IPS-18c (cell line): Measurements from ENCODE around the gene KIF5B.

Experiments
- H3K4me3 ChIP-seq: 2 replicates; pipeline ENCODE4 v1.7.0; 2013; ENCODE audit warnings: low read depth, mild to moderate bottlenecking, low read length, moderate library complexity; ENCODE audit not compliant: insufficient read depth
- H3K9me3 ChIP-seq: one replicate; pipeline ENCODE4 v1.6.1; 2013; ENCODE audit warnings: mild to moderate bottlenecking, low read length, moderate library complexity; ENCODE audit not compliant: control insufficient read depth, insufficient read depth

The KIF5B gene

DNA sequence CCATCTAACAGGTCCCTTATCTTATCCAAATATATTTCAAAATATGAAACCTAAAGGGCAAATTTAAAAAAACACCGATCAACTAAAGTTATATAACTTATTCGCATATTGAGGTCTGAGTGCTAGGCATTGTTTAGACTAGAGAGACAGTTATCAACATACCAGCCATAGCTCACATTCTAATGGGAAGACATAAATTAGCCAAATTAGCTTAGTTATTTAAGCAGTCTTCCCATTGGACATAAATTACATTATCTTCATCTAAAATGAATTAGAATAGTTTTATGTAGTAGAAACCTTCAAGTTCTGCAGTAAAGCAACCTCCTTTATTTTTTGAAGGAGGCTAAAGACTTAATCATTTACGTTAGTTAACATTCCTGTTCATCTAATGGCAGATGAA, 17.4 kb downstream of the KIF5B start:
- no peak overlapping the region for H3K4me3 ChIP-seq
- no peaks in the 10 kb centered on the region for H3K9me3 ChIP-seq

DNA sequence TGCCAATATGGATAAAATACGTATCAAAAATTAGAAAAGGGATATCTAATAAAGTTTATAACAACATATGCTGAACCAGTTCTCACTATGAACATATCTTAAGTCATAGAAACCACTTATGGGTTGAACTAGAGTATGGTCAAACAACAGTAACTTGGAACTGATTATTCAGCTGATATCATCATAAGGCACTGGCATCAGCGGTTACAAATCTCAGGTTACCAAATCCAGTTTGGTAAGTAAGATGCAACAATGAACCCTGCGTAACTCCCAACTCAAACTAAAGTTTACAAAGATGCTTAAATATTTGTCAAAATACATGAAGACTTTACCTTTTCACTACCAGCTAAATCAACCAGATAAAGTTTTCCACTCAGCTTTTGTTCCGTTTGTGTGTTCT, 19.3 kb downstream of the KIF5B start:
- no peaks in the 10 kb centered on the region for H3K9me3 ChIP-seq
- no peak overlapping the region for H3K4me3 ChIP-seq

- Histone ChIP-seq H3K4me3 (no peak overlapping the region), H3K9me3 (no peaks in the 10 kb centered on the region)
Observed at GRCh38 chr10:32035038-32035437, 21.2 kb downstream of the KIF5B start.

- no peaks in the 10 kb centered on the region for H3K9me3 ChIP-seq
- H3K4me3 ChIP-seq: no peak overlapping the region
Observed at GRCh38 chr10:32033171-32033570, 23.1 kb downstream of the KIF5B start.

DNA sequence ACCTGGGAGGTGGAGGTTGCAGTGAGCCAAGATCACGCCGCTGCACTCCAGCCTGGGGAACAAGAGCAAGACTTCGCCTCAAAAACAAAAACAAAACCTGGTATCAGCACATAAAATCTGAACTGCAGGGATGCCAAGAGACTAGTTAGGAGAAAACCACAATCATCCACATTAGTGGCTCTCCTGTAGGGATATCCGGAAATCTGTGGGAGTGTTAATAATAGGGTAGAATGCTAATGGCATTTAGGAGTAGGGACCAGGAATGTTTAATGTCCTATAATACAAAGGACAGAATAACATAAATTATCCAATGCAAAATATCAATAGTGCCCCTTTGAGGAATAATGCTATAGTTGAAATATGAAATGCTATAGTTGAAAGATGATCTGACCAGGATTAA, 24.3 kb downstream of the KIF5B start:
- H3K9me3 ChIP-seq: no peaks in the 10 kb centered on the region
- no peak overlapping the region for H3K4me3 ChIP-seq

- H3K4me3 ChIP-seq: no peak overlapping the region
- H3K9me3 ChIP-seq: no peaks in the 10 kb centered on the region
Observed at GRCh38 chr10:32031424-32031823, 24.8 kb downstream of the KIF5B start.

DNA sequence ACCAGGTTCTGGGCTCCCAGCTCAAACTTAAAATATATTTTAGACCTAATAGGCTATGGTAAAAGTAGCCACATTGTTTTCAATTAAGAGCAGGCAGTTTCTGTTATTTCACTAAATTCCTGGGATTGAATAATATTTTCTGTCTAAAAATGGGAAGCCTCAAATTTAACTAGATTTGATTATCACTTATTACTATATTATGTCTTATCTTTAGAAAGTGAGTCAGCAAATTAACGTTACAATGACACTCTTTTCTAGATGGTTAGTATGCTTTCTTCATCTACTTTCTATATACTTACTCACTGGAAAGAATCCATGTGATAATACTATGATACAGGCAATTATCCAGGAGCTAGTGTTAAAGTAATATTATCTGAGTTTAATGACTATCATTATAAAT, 27.5 kb downstream of the KIF5B start:
- Histone ChIP-seq H3K4me3 (no peak overlapping the region), H3K9me3 (no peaks in the 10 kb centered on the region)

- H3K4me3 ChIP-seq: no peak overlapping the region
- H3K9me3 ChIP-seq: no peaks in the 10 kb centered on the region
Observed at GRCh38 chr10:32023264-32023663, 33.0 kb downstream of the KIF5B start.

- Histone ChIP-seq H3K9me3 (no peaks in the 10 kb centered on the region), H3K4me3 (no peak overlapping the region)
Observed at GRCh38 chr10:32017044-32017443, 39.2 kb downstream of the KIF5B start.

- Histone ChIP-seq H3K4me3 (no peak overlapping the region), H3K9me3 (no peaks in the 10 kb centered on the region)
Observed at GRCh38 chr10:32015386-32015785, 40.8 kb downstream of the KIF5B start.

DNA sequence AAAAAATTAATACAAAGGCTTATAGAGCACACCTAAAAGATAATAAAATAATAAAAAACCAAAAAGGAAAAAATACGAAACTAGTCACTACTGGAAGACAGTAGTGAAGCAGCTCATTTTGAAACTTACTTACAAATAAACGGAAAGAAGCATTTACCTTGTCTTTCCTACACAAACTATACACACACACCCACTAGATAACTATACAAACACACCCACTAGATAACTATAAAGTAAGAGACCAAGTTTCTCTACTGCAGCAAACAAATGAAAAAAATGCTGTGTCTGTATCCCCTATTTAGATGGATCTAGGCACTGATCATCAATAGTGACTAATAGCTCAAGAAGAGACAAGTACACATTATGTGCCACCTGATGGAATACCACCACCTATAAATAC, 49.2 kb downstream of the KIF5B start:
- no peak overlapping the region for H3K4me3 ChIP-seq
- H3K9me3 ChIP-seq: no peaks in the 10 kb centered on the region

DNA sequence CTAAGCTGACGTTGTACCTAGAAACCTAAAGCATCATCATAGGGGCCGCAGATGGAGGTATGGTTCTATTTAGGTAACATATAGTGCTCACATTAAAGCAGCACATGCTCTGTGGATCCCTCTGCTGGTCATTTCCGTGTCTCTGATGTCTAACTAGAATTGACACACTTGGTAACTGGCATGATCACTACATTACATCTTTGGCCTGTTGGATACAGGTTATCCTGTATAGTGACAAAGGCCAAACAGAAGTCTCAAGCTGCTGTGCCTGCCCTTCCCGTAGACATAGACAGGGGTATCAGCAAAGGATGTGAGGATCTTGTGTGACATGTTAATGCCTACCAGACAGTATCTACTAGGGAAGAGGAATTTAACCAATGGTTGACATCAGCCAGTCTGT, 51.2 kb downstream of the KIF5B start:
- no peak overlapping the region for H3K4me3 ChIP-seq
- H3K9me3 ChIP-seq: no peaks in the 10 kb centered on the region

DNA sequence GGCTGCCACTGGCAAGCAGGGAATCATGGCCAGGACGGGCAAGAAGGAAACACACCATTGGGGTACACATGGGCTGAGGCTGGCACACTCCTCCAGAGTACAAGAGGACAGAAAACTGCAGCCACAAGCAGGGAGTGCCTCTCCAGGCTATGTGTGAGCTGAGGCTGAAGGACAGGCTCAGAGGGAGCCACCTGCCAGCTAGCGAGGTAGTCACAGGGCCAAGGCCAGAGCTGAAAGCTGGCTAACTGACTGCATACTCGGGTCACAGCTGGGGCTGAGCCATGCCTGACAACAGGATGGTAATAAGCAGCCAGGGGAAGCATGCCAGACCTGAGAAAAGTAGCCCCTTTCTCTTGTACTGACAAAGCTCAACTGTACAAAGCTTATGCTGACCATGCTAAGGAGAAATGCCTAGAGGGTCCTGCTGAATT, 52.0 kb downstream of the KIF5B start:
- Histone ChIP-seq H3K9me3 (no peaks in the 10 kb centered on the region), H3K4me3 (no peak overlapping the region)

- no peaks in the 10 kb centered on the region for H3K9me3 ChIP-seq
- no peak overlapping the region for H3K4me3 ChIP-seq
Observed at GRCh38 chr10:32002531-32002930, 53.7 kb downstream of the KIF5B start.

DNA sequence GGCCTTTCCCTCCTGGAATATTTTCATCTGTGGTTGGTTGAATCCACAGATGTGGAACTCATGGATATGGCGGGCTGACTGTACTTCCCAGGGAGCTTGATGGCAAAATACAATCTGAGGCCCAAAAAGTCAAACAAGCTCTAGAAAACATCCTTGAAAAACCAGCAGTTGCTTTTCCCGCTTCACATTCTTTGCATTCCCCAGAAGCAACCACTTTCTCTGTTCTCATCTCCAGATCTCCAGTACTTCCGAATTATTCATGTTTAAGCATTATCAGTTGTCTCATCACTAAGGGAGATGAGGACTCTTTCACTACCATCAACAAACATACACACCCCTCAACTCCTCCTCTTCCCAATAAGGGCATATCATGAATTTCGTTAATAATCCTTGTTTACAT, 55.3 kb downstream of the KIF5B start:
- Histone ChIP-seq H3K9me3 (no peaks in the 10 kb centered on the region), H3K4me3 (no peak overlapping the region)

DNA sequence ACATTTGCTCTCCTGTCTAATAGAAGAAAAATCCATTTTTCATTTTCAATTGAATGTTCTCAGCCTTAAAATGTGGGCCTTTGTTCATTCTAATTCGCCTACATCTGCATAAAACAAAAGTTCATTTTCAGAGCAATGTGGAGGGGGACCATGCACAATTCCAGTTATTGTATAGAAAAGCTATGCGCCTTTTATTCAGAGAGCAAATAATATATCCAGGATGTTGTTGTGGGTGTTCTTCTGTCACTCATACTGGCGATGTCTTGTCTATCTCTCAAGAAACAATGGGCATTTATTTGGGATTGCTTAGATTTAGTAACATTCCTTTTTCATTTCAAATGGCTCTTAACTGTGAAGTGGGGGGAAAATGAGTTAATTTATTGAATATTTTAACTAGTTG, 56.4 kb downstream of the KIF5B start:
- Histone ChIP-seq H3K9me3 (no peaks in the 10 kb centered on the region), H3K4me3 (no peak overlapping the region)

DNA sequence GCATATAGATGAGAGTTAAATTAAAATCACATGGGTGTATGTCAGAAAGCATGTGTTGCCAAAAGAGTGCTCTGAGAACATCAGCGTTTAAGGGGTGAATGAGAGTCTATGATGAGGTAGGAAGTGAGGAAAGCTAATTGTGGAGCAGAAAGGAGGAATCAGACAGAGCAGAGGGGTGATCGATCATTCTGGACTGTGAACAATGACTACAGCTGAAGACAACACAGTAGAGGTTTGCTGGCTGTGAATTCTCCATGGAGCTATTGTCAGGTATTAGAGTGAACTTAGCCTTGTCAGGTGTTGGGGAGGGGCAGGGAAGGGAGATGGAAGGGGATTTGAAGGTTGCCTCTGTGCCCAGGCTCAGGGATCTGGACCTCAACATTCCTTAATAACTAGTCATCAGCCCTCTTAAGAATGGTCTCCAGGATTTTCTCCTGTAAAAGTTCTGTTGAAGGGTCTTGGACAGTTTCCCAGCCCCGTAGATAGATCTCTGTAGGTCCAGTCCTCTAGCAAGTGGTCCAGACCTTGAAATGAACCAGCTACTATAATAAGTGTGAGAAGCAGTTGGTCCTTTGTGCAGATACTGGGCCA, 57.1 kb downstream of the KIF5B start:
- H3K9me3 ChIP-seq: no peaks in the 10 kb centered on the region
- no peak overlapping the region for H3K4me3 ChIP-seq

DNA sequence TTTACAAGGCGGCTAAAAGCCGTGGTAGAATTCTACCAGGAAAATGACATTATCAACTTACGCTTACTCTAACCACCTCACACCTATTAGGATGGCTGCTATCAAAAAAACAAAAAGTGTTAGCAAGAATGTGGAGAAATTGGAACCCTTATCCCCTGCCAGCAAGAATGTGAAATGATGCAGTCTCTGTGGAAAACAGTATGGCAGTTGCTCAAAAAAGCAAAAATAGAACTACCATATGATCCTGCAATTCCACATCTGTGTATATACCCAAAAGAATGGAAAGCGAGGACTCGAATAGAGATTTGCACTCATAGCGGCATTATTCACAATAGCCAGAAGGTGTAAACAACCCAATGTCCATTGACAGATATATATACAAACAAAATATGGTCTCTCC, 61.3 kb downstream of the KIF5B start:
- Histone ChIP-seq H3K4me3 (no peak overlapping the region), H3K9me3 (no peaks in the 10 kb centered on the region)

- no peaks in the 10 kb centered on the region for H3K9me3 ChIP-seq
- H3K4me3 ChIP-seq: no peak overlapping the region
Observed at GRCh38 chr10:31990937-31991336, 65.3 kb downstream of the KIF5B start.
